Testis (tissue), 2 donors: ENCODE data around the gene MAP3K20.

Experiments
- CTCF ChIP-seq, 3 experiments: fragments of 450-650 bp in 2 of 3; fragments of 200-600 bp in 1 of 3; sonication (generic) in 1 of 3; IDR thresholded peaks; one replicate each; pipeline ENCODE4 v1.5.1; 2016 to 2019; ENCODE audit warnings: antibody characterized with exemption in 3 of 3, mild to moderate bottlenecking in 2 of 3, moderate library complexity in 1 of 3
- POLR2A ChIP-seq: fragments of 450-650 bp; IDR thresholded peaks from one replicate; pipeline ENCODE4 v1.6.1; 2017; ENCODE audit warnings: antibody characterized with exemption, mild to moderate bottlenecking, moderate library complexity

- TF ChIP-seq POLR2A (no peak), CTCF (IDR thresholded peaks at IDR 0.05) (no peak)
These were observed 153.4 kb downstream of the MAP3K20 start for GRCh38 chr2:173229086-173229485.
